GM03348 (cell line): ENCODE results near the gene SH3BGRL3.
"Not testable (repeated sequence)": the region's sequence is repeated elsewhere in the genome, so short reads cannot be mapped to it uniquely, and the experiment has no call there.

ENCODE experiments used
- DNase-seq: peaks from one replicate; pipeline ENCODE4 v3.0.0; 2012; ENCODE audit warnings: low spot score

SH3BGRL3 gene

DNA sequence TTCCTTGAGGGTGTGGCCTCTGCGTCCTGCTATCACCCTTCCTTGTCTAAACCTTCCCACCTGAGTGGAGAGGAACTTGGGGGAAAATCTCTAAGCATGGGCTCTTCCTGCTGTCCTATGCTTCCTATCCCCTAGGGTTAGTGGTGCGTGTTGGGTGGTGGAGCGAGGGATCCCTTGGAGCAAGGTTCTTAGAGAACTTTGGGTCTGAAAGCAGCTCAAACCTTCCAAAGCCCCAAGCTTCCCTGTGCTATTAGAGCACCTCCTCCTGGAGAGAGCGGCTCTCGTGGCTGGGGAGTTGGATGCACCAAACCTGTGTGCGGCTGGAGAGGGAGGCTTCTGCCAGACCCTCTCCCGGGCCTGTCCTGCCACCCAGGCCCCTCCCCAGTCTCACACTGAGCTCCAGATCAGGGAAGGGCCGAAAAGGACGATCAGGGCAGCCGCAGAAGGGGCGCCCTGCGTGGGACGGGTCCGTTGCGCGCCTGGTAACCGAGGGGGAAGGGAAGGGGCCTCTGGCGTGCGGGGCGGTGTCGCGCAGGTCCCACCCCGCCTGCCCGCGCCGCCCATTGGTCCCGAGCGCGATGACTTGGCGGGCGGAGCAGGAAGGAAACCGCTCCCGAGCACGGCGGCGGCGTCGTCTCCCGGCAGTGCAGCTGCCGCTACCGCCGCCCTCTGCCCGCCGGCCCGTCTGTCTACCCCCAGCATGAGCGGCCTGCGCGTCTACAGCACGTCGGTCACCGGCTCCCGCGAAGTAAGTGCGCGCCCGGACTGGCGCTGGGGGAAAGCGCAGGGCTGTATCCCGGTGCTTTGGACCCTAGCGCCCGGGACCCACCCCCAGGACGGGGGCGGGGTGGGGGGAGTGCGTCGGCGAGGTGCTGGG is at the start of gene SH3BGRL3:
Gene SH3BGRL3 (plus strand): TSS at position 631 of the 877 bp plus-strand sequence. CDS start 70 bp downstream, at position 701.
- DNase-seq: peak; percentile 97

DNA sequence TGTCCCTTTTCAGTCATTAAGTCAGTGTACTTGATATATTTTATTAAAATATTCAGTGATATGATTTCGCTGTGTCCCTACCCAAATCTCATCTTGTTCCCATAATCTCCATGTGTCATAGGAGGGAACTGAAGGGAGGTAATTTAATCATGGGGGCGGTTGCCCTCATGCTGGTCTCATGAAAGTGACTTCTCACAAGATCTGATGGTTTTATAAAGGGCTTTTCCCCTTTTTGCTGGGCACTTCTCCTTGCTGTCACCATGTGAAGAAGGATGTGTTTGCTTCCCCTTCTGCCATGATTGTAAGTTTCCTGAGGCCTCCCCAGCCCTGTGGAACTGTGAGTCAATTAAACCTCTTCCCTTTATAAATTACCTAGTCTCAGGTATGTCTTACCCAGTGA is 49.2 kb upstream of the SH3BGRL3 start:
- not testable (repeated sequence) for DNase-seq

- peak; percentile 100 for DNase-seq
These were observed 45.8 kb upstream of the SH3BGRL3 start, which contains the start of gene CEP85 for GRCh38 chr1:26233903-26234643. Gene CEP85 (plus strand): TSS chr1:26234200. CDS start chr1:26239784, 5,584 bp downstream.

DNA sequence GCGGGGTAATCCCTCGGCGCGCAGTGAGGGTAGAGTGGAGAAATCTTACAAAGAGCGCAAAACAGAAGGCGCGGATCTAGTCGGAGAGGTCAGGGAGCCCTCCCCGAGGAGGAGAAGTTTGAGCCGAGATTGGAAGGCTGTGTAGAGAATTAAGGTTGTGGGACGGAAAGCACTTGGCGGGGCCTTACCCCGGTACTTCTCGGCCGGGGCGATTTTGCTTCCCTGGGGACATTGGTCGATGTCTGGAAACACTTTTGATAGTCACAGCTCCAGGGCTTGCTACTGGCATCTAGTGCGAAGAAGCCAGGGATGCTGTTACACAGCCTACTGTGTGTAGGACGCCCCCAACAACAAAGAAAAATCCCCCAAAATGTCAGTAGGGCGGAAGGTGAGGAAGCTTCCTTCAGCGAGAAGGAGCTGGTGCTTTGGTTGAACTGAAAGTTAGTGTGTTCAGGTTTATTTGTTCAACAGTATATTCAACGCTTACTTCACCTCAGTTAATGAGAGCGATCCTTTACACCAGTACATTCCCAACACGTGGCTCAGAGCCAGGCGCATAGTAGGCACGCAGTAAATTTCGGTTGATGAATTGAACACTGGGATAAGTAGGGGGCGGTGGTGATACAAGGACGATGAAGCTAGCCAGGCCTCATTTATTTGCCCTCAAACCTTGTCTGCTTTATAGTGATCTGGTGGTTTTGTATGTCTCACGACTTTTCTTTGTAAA is 45.1 kb upstream of the SH3BGRL3 start:
- peak; percentile 34 for DNase-seq

DNA sequence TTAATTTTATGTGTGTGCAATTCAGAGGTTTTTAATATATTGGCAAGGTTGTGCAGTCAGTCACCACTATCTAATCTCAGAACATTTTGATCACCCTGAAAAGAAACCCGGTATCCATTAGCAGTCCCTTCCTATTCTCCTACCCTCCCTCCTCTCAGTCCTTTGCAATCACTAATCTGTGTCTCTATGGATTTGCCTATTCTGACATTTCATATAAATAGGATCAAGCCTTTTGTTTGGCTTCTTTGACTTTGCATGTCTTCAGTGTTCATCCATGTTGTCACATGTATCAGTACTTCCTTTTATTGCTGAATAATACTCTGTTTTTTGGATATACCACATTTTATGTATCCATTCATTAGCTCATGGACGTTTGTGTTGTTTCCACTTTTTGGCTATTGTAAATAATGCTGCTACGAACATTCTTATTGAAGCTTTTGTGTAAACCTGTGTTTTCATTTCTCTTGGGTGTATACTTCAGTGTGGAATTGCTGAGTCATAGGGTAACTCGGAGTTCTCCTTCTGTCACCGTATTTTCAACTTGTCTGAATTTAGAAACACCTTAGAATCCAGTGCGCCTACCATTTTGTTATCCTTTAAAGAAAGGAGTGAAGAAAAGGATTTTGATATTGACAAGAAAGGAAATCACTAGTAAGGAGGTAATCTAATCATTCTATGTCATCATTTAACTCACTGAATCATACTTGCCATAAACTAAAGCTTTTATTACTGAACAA is 42.5 kb upstream of the SH3BGRL3 start:
- no peak for DNase-seq

GRCh38 chr1:26239936-26240335 is 40.0 kb upstream of the SH3BGRL3 start:
- peak; percentile 79 for DNase-seq

GRCh38 chr1:26252718-26253117 is 27.2 kb upstream of the SH3BGRL3 start:
- DNase-seq: no peak

DNA sequence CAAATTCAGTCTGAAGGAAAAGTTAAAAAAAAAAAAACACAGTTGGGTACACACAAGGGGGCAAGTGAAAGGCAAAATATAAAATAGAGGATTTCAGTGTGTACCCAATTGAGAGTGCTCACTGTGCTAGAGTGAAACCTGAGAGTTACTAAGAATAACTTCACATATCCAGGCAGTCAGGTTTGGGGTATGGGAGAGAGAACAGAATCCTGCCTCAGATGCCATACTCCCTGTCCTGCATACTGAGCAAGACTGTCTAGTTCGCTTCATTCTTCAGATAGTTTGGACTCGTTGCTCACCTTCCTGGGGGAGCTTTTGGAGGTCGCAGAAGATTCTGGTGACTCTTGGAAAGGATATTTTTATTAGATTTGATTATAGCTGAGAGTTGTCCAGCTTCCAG is 25.5 kb upstream of the SH3BGRL3 start:
- no peak for DNase-seq

DNA sequence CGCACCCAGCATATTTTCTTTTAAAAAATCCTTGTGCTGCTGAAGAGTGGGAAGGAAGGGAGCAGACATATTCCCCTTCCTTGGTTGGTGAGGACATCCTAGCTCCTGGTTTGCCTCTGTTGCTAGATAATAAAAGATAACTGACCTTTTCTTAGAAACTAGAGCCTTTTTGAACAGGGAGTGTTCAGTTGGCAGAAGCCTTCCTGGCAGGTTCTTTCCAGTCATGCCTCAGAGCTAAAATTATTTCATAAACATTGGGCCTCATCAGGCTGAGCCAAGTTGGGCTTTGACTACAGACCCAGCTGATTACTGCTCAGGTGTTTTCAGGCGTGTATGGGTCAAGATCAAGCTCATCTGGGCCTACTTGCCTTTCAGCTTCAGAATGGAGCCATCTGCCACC is 22.7 kb upstream of the SH3BGRL3 start:
- DNase-seq: no peak

GRCh38 chr1:26259005-26259404 is 20.9 kb upstream of the SH3BGRL3 start:
- no peak for DNase-seq

GRCh38 chr1:26259578-26259977 is 20.3 kb upstream of the SH3BGRL3 start:
- no peak for DNase-seq

DNA sequence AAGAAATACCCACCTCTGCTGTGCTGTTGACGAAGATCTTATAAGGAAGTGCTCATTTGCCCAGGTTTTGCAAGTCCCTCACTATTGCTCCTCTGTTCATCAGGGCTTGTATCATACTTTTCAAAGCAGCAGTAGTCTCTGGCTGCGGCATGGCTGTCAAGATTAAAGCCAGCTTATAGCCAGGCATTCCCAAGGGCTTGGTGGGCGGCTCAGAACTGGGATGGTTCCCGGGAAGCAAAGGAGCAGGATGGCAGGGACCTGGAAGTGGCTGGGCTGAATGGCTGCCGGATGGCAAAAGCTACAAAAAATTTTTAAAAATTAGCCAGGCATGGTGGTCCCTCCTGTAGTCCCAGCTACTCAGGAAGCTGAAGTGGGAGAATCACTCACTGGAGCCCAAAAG is 16.7 kb upstream of the SH3BGRL3 start:
- DNase-seq: no peak

GRCh38 chr1:26265405-26265804 is 14.5 kb upstream of the SH3BGRL3 start:
- DNase-seq: no peak

GRCh38 chr1:26268290-26269197 is 11.3 kb upstream of the SH3BGRL3 start:
- no peak for DNase-seq

GRCh38 chr1:26269198-26269550 is 10.7 kb upstream of the SH3BGRL3 start:
- no peak for DNase-seq

GRCh38 chr1:26274801-26275425 is 5.0 kb upstream of the SH3BGRL3 start:
- DNase-seq: no peak

DNA sequence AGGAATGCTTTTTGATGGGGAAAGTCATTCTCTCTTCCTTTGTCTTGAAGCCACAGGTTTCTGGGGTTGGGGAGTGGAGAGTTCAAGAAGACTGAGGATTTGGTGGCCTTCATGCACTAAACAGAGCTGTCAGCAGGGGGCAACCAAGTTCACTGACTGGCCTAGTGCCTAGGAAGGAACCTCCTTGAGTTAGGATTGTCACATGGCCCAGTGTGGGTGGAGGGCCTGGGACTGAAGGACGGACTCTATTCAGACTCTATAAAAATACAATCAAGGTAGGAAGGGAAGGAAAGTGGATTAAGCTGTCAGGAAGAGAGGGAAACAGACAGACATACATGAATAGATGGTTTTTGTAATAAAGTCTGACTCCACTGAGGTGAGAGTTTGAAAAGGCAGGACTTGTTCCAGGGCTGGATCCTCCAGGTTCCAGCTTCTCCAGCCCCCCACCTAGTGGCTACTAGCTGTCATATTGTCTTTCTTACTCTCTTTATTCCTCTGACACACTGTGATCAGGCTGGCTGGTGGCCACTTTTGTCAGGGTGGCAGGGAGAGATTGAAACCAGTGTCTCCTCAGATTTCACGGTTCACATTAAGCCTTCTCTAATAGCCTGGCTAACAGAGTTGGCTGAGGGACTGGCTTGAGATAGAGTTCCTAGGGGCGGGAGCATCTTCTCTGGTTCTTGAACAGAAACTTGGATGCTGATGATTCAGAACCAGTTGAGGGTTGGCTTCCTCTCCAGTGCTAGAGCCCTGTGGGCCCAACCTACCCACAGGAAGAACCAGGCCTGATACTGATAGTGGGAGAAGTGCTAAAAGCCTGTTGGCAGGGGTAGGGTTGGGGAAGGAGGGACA is 4.1 kb upstream of the SH3BGRL3 start:
- peak; percentile 93 for DNase-seq

GRCh38 chr1:26276432-26276838 is 3.5 kb upstream of the SH3BGRL3 start:
- no peak for DNase-seq

GRCh38 chr1:26277261-26277661 is 2.6 kb upstream of the SH3BGRL3 start:
- DNase-seq: no peak
